ENCODE data around the gene KIRREL3. TPM values are rescaled to one million over a fixed set of nuclear protein-coding genes. Genes with fewer than 3 reads are reported as not detected.

Gene KIRREL3
- total and polyA plus RNA-seq, 9 donors: 0.25 to 5.3 (median 0.48) TPM

- Histone ChIP-seq H3K36me3 (no peaks in the 10 kb centered on the region), H3K27me3 (no peaks in the 10 kb centered on the region), H3K9me3 (no peaks in the 10 kb centered on the region), H3K4me3 (no peak overlapping the region), H3K4me1 (ENCODE audit: insufficient read depth) (no peaks in the 10 kb centered on the region), H3K27ac (no peak overlapping the region)
- intact Hi-C loops (cut with DNase I): no loop called here
- TF ChIP-seq POLR2A (IDR thresholded peaks at IDR 0.05) (no peak), EP300 (IDR thresholded peaks at IDR 0.05) (no peak)
- TF ChIP-seq, protein P1, sequence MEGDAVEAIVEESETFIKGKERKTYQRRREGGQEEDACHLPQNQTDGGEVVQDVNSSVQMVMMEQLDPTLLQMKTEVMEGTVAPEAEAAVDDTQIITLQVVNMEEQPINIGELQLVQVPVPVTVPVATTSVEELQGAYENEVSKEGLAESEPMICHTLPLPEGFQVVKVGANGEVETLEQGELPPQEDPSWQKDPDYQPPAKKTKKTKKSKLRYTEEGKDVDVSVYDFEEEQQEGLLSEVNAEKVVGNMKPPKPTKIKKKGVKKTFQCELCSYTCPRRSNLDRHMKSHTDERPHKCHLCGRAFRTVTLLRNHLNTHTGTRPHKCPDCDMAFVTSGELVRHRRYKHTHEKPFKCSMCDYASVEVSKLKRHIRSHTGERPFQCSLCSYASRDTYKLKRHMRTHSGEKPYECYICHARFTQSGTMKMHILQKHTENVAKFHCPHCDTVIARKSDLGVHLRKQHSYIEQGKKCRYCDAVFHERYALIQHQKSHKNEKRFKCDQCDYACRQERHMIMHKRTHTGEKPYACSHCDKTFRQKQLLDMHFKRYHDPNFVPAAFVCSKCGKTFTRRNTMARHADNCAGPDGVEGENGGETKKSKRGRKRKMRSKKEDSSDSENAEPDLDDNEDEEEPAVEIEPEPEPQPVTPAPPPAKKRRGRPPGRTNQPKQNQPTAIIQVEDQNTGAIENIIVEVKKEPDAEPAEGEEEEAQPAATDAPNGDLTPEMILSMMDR (IDR thresholded peaks at IDR 0.05): no peak
- WGBS, 3 donors: 79 to 86% (median 84%) methylated on average over 5 of the region's 5 CpGs
- no peak for DNase-seq
Measured at GRCh38 chr11:126601136-126601535, 399.4 kb downstream of the KIRREL3 start.

DNA sequence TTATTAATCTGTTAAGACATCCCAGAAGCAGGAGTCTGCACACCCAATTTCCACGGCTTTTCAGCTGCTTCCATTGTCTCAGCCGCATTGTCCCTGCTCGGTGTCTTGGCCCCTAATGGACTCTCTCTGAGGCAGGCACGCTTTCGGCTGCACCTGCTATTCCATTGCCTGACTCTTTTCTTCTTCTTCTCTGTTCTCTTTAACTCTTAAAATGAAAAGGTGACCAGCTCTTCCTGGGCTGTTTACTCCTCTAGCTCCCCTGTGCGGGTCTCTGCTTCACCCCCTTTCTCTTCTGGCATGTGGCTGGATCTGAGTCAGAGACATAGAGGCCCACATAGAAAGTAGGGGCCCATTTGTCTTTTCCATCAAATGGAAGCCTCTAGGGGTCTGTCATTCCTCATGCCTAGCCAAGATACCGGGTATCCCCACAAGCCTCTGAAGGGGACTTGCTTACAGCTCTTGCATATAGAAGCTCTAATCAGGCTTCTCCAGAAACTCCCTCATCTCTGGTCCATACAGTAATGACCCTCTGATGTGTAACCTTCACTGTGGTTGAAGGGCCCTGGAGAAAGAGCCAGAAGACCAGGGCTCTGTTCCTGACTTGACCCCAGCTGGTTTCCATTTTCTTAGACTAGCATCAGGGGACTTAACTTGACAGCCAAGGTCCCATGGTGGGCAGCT is 401.2 kb downstream of the KIRREL3 start:
- Histone ChIP-seq H3K4me1 (ENCODE audit: insufficient read depth) (no peaks in the 10 kb centered on the region), H3K27me3 (no peaks in the 10 kb centered on the region), H3K9me3 (no peaks in the 10 kb centered on the region), H3K36me3 (no peaks in the 10 kb centered on the region), H3K4me3 (no peak overlapping the region), H3K27ac (no peak overlapping the region)
- DNase-seq: no peak
- no peak for TF ChIP-seq POLR2A (IDR thresholded peaks at IDR 0.05)
- TF ChIP-seq EP300 (IDR thresholded peaks at IDR 0.05): no peak
- TF ChIP-seq, protein P1 (IDR thresholded peaks at IDR 0.05): no peak
- intact Hi-C loops (cut with DNase I): no loop called here
- WGBS, 3 donors: 84 to 88% (median 87%) methylated on average over 7 of the region's 7 CpGs

DNA sequence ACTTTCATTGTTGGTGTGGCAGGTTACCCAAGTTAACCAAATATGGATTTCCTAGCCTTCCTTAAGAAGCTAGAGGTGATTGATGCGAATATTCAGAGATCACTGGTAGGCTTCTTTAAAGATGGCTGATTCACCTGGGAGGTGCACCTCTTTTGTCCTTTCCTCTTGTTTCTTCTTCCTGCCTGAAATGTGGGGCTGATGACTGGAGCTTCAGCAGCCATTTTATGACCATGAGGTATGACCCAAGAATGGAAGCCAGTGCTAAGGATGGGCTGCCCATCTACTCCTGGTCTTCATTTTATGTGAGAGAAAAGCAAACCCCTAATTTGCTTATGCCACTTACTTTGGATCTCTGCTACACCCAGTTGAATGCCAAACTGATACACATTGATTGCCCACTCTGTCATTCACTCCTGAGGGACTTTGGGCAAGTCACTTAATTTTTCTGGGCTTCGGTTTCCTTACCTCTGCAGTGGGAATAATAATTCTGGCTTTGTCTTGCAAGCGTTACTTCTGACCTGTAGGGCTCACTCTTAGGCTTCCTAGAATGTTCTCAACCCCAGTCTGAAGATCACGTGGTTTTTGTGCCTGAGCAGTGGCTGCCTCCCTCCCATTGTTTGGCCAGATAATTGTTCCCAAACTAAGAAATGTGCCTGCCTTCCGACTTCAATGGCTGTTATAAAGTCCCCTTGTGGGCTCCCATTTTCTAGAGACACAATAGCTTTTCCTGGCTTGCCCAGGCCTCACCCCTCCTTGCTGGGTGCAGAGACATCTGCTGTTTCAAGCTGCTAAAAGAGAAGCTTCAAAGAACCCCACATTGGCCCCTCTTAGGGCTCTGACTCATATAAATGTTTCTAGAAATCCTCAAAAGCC is 402.0 kb downstream of the KIRREL3 start:
- Histone ChIP-seq H3K36me3 (no peaks in the 10 kb centered on the region), H3K4me3 (no peak overlapping the region), H3K4me1 (ENCODE audit: insufficient read depth) (no peaks in the 10 kb centered on the region), H3K9me3 (no peaks in the 10 kb centered on the region), H3K27ac (no peak overlapping the region), H3K27me3 (no peaks in the 10 kb centered on the region)
- no peak for TF ChIP-seq POLR2A (IDR thresholded peaks at IDR 0.05)
- no peak for TF ChIP-seq EP300 (IDR thresholded peaks at IDR 0.05)
- TF ChIP-seq, protein P1 (IDR thresholded peaks at IDR 0.05): no peak
- no peak for DNase-seq
- WGBS, 3 donors: 92 to 93% (median 92%) methylated on average over 5 of the region's 5 CpGs
- intact Hi-C loops (cut with DNase I): no loop called here

GRCh38 chr11:126597041-126597440 is 403.5 kb downstream of the KIRREL3 start:
- 66 to 83% (median 81%) methylated on average over 10 of the region's 10 CpGs for WGBS, 3 donors
- no peak overlapping the region for H3K4me3 ChIP-seq
- H3K36me3 ChIP-seq: no peaks in the 10 kb centered on the region
- no peaks in the 10 kb centered on the region for H3K4me1 ChIP-seq (ENCODE audit: insufficient read depth)
- TF ChIP-seq POLR2A (IDR thresholded peaks at IDR 0.05) (no peak), EP300 (IDR thresholded peaks at IDR 0.05) (no peak)
- TF ChIP-seq, protein P1 (IDR thresholded peaks at IDR 0.05): no peak
- intact Hi-C loops (cut with DNase I): no loop called here
- H3K9me3 ChIP-seq: no peaks in the 10 kb centered on the region
- H3K27me3 ChIP-seq: no peaks in the 10 kb centered on the region
- H3K27ac ChIP-seq: no peak overlapping the region
- no peak for DNase-seq

All from ovary (tissue), 9 donors.